Adrenal gland (tissue), 12 donors: ENCODE measurements around the gene HMCN2. TPM values are rescaled to one million over a fixed set of nuclear protein-coding genes. Genes with fewer than 3 reads are reported as not detected.

ENCODE experiments used
- DNase-seq, 7 donors: peaks; one replicate each; pipeline ENCODE4 v3.0.0-alpha.2; 2019 to 2020
- H3K27ac ChIP-seq, 5 donors: fragments of 200-600 bp; sonication (generic) in 4 of 5; 1 replicate in 3 of 5; 2 replicates in 2 of 5; pipeline versions ENCODE4 v1.5.1 to v1.8.0; 2016 to 2020; ENCODE audit warnings: mild to moderate bottlenecking in 1 of 5
- H3K27me3 ChIP-seq: fragments of 200-600 bp; 2 replicates; pipeline ENCODE4 v1.8.0; 2021
- H3K36me3 ChIP-seq, 2 donors: fragments of 200-600 bp; replicated peaks in 1 of 2; 1 replicate in 1 of 2; 2 replicates in 1 of 2; pipeline versions ENCODE4 v1.5.1 to v1.8.0; 2018 to 2022
- H3K4me1 ChIP-seq, 2 donors: fragments of 200-600 bp; replicated peaks in 1 of 2; 1 replicate in 1 of 2; 2 replicates in 1 of 2; pipeline versions ENCODE4 v1.5.1 to v1.8.0; 2018 to 2021
- H3K4me3 ChIP-seq, 4 donors: fragments of 200-600 bp; sonication (generic) in 3 of 4; one replicate each; pipeline ENCODE4 v1.5.1; 2016 to 2018
- H3K9me3 ChIP-seq, 3 donors: fragments of 200-600 bp; sonication (generic) in 1 of 3; replicated peaks in 1 of 3; 1 replicate in 2 of 3; 2 replicates in 1 of 3; pipeline versions ENCODE4 v1.5.1 to v1.8.0; 2016 to 2021
- POLR2A ChIP-seq, 2 donors: fragments of 450-650 bp; IDR thresholded peaks; one replicate each; pipeline ENCODE4 v1.6.1; 2017; ENCODE audit warnings: antibody characterized with exemption in 2 of 2, mild to moderate bottlenecking in 2 of 2, moderate library complexity in 1 of 2
- WGBS, 4 donors: extraction: QIAGEN DNeasy Blood & Tissue Kit in 2 of 4; methylation state at CpG; one replicate each; pipeline versions ENCODE4 v1.1.5 to v1.1.7; 2013 to 2017; 5-methylcytosine and 5-hydroxymethylcytosine counted together
- intact Hi-C, 2 donors: fragments of 100-400 bp; cut with DNase I; formaldehyde crosslinking; loops; one replicate each; pipeline versions ENCODE4 v1.14.1 to v1.15.0; 2022 to 2023
- polyA plus RNA-seq, 3 donors: library from polyadenylated mRNA; stranded (reverse); fragments of 200-250 nt in 2 of 3; fragments of 350-450 nt in 1 of 3; fragmentation: Illumina TruSeq in 1 of 3; extraction: RNeasy Lipid Tissue Mini Kit (QIAGEN cat#74804) in 1 of 3; gene quantifications; one replicate each; pipeline ENCODE4 v1.2.3, GENCODE V29; 2013 to 2014
- total RNA-seq, 9 donors: library from RNA; depleted of rRNA in 4 of 9; stranded (reverse); fragments of >200 nt in 4 of 9; fragments of 120-200 nt in 1 of 9; fragmentation: NEBNext Ultra II Directional in 1 of 9; extraction: Animal tissue kit (Norgen Biotek cat#: 25700) in 1 of 9; gene quantifications; one replicate each; pipeline versions ENCODE4 v1.1.0 to v1.2.4, GENCODE V29; 2013 to 2023
- TF ChIP-seq, protein P1 (sequence below), 6 experiments: fragments of 450-650 bp in 4 of 6; fragments of 200-600 bp in 2 of 6; sonication (generic) in 1 of 6; IDR thresholded peaks; 1 replicate in 5 of 6; 2 replicates in 1 of 6; pipeline versions ENCODE4 v1.5.1 to v1.8.0; 2016 to 2021; ENCODE audit warnings: antibody characterized with exemption in 6 of 6, mild to moderate bottlenecking in 2 of 6, moderate library complexity in 1 of 6
- donor health status: healthy with polysubstance abuse.
- donor health status: Bipolar disorder and iron deficiency.
- donor health status: DM: yes; HTN: yes; CAD: no.
- donor health status: DM: no; HTN: no; CAD: no.
- donor health status: DM: no; HTN: no; CAD: no.
- donor health status: DM: yes; HTN: yes; CAD: no.

HMCN2 gene
- total and polyA plus RNA-seq, 12 donors = 0.05 to 25.8 (median 0.42) TPM; not detected in 1

DNA sequence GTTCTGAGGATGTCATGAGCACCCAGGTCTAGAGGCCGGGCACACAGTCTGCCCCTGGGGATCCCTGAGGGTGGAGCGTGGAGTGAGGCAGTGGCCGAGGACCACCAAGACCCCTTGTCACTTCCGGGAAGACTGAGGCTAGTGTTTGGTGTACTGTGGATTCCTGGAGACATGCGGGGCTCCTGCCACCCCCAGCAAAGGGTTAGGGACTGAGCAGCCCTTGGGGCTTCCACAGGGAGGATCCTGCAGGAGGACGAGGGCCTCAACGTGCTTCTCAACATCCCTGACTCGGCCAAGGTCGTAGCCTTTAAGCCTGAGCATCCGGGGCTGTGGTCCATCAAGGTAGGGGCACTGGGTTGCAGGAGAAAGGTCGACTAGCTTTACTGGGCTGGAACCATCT lies 29.9 kb downstream of the HMCN2 start:
- peaks cover 4% of the 10 kb centered on the region for H3K27me3 ChIP-seq
- H3K4me1 ChIP-seq = no peaks in the 10 kb centered on the region
- H3K9me3 ChIP-seq = no peaks in the 10 kb centered on the region
- intact Hi-C loops = no loop called here
- H3K36me3 ChIP-seq = no peaks in the 10 kb centered on the region
- no peak overlapping the region for H3K27ac ChIP-seq
- TF ChIP-seq, protein P1, sequence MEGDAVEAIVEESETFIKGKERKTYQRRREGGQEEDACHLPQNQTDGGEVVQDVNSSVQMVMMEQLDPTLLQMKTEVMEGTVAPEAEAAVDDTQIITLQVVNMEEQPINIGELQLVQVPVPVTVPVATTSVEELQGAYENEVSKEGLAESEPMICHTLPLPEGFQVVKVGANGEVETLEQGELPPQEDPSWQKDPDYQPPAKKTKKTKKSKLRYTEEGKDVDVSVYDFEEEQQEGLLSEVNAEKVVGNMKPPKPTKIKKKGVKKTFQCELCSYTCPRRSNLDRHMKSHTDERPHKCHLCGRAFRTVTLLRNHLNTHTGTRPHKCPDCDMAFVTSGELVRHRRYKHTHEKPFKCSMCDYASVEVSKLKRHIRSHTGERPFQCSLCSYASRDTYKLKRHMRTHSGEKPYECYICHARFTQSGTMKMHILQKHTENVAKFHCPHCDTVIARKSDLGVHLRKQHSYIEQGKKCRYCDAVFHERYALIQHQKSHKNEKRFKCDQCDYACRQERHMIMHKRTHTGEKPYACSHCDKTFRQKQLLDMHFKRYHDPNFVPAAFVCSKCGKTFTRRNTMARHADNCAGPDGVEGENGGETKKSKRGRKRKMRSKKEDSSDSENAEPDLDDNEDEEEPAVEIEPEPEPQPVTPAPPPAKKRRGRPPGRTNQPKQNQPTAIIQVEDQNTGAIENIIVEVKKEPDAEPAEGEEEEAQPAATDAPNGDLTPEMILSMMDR (IDR thresholded peaks at IDR 0.05) = no peak
- no peak for TF ChIP-seq POLR2A (IDR thresholded peaks at IDR 0.05)
- DNase-seq = no peak
- WGBS, 4 donors = 63 to 71% (median 65%) methylated on average over 8 to 11 of the region's 11 CpGs
- no peak overlapping the region for H3K4me3 ChIP-seq

DNA sequence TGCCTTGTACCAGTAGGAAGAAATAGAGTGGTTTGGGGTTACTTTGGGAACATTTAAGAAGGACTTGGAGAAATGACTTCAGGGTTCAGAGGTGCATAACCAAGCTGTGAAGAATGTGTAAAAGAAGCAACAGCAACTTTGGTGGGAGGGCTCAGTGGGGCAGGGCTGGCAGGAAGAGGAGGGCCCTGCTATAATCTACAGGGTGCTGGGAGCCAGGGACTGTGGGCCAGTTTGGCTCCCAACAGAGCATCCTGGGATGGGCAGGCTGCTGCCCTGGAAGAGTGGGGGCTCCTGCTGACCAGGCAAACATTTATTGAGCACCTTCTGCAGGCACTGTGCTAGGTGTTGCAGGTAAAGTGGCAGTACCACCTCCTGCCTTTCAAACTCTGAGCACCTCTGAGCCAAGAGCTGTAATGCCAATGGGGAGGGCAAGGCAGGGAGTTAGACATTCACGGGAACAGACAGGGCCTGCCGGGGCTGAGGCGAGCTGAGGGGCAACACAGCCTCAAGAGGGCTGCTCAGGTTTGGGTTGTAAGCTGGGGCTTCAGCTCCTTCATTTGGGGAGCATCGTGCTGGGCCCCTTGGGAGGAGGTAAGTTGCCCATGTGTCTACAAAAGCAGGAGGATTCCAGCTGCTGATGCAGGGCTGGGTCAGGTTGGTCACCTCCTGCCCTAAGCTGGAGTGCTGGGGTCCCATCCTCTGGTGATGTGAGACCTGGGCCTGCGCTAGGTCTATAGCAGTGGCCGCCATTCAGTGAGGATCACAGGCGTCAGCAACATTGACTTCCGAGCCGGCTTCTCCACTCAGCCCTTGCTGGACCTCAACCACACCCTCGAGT lies 30.6 kb downstream of the HMCN2 start:
- Histone ChIP-seq H3K4me1 (no peaks in the 10 kb centered on the region), H3K27me3 (peaks cover 4% of the 10 kb centered on the region), H3K27ac (no peak overlapping the region), H3K36me3 (no peaks in the 10 kb centered on the region), H3K4me3 (no peak overlapping the region), H3K9me3 (no peaks in the 10 kb centered on the region)
- intact Hi-C loops = no loop called here
- DNase-seq = no peak
- TF ChIP-seq, protein P1 (IDR thresholded peaks at IDR 0.05) = no peak
- TF ChIP-seq POLR2A (IDR thresholded peaks at IDR 0.05) = no peak
- 80 to 93% (median 90%) methylated on average over 2 to 10 of the region's 10 CpGs for WGBS, 4 donors

DNA sequence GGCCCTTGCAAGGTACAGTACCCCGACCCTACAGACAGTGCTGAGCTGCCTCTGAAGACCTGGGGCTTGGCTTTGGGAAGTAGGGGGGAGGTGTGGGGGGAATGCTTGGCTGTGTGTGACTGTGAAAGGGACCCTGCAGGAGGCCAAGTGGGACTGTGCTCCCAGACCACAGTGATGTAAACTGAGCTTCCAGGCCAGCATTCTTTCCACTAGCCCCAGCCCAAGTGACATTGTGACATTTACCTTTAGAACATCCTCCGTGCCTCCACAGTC lies 31.2 kb downstream of the HMCN2 start:
- WGBS, 4 donors = 65 to 76% (median 76%) methylated on average over 1 to 2 of the region's 2 CpGs
- Histone ChIP-seq H3K4me3 (no peak overlapping the region), H3K27me3 (peaks cover 4% of the 10 kb centered on the region), H3K4me1 (no peaks in the 10 kb centered on the region), H3K9me3 (no peaks in the 10 kb centered on the region), H3K27ac (no peak overlapping the region), H3K36me3 (no peaks in the 10 kb centered on the region)
- DNase-seq = no peak
- intact Hi-C loops = no loop called here
- TF ChIP-seq POLR2A (IDR thresholded peaks at IDR 0.05) = no peak
- TF ChIP-seq, protein P1 (IDR thresholded peaks at IDR 0.05) = no peak

DNA sequence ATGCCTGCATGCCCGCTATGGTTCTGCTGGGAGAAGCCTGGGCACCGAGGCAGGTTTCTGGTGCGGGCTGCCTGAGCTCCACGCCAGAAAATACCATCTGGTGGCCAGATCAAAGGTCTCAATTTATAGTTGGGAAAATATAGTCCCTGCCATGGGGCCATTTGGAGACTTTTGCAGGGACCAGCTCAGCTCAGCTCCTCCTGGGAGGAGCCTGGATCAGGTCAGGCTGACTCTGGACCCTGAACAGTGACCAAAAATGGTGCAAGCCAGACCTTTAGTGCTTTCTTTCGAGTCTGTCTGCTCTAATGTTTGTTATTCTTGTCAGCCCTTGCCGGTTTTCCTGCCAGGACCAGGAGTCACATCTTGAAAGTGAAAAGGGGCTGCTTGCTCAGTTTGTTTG lies 31.8 kb downstream of the HMCN2 start:
- no peak overlapping the region for H3K4me3 ChIP-seq
- TF ChIP-seq POLR2A (IDR thresholded peaks at IDR 0.05) = no peak
- TF ChIP-seq, protein P1 (IDR thresholded peaks at IDR 0.05) = no peak
- no peak for DNase-seq
- no peak overlapping the region for H3K27ac ChIP-seq
- peaks cover 4% of the 10 kb centered on the region for H3K27me3 ChIP-seq
- 58 to 62% (median 60%) methylated on average over 5 to 6 of the region's 6 CpGs for WGBS, 4 donors
- H3K36me3 ChIP-seq = no peaks in the 10 kb centered on the region
- H3K4me1 ChIP-seq = no peaks in the 10 kb centered on the region
- no peaks in the 10 kb centered on the region for H3K9me3 ChIP-seq
- intact Hi-C loops = no loop called here
